ENCODE measurements around the gene SMURF2.

The SMURF2 gene

GRCh38 chr17:64504769-64505339 is 157.3 kb downstream of the SMURF2 start:
- Histone ChIP-seq H3K4me3 (replicated peaks; ENCODE audit: low read depth, low read length) (peak overlapping the region; percentile 100), H3K27me3 (replicated peaks; ENCODE audit: control insufficient read depth, insufficient read depth, low read length) (no peaks in the 10 kb centered on the region), H3K36me3 (ENCODE audit: control insufficient read depth, insufficient read depth, low read length) (peaks cover 32% of the 10 kb centered on the region)
- DNase-seq (ENCODE audit: extremely low read depth, insufficient read length): no peak
- TF ChIP-seq CTCF (IDR thresholded peaks at IDR 0.05; ENCODE audit: insufficient read depth, low read length, poor library complexity, severe bottlenecking): no peak

GRCh38 chr17:64503821-64504768 is 158.0 kb downstream of the SMURF2 start:
- peaks cover 32% of the 10 kb centered on the region for H3K36me3 ChIP-seq (ENCODE audit: control insufficient read depth, insufficient read depth, low read length)
- H3K4me3 ChIP-seq (replicated peaks; ENCODE audit: low read depth, low read length): peak overlapping the region; percentile 100
- H3K27me3 ChIP-seq (replicated peaks; ENCODE audit: control insufficient read depth, insufficient read depth, low read length): no peaks in the 10 kb centered on the region
- no peak for DNase-seq (ENCODE audit: extremely low read depth, insufficient read length)
- TF ChIP-seq CTCF (IDR thresholded peaks at IDR 0.05; ENCODE audit: insufficient read depth, low read length, poor library complexity, severe bottlenecking): no peak

GRCh38 chr17:64503341-64503740 is 158.8 kb downstream of the SMURF2 start:
- no peak for DNase-seq (ENCODE audit: extremely low read depth, insufficient read length)
- Histone ChIP-seq H3K4me3 (replicated peaks; ENCODE audit: low read depth, low read length) (no peak overlapping the region), H3K27me3 (replicated peaks; ENCODE audit: control insufficient read depth, insufficient read depth, low read length) (no peaks in the 10 kb centered on the region), H3K36me3 (ENCODE audit: control insufficient read depth, insufficient read depth, low read length) (peaks cover 32% of the 10 kb centered on the region)
- no peak for TF ChIP-seq CTCF (IDR thresholded peaks at IDR 0.05; ENCODE audit: insufficient read depth, low read length, poor library complexity, severe bottlenecking)

GRCh38 chr17:64502809-64503208 is 159.3 kb downstream of the SMURF2 start:
- no peak for TF ChIP-seq CTCF (IDR thresholded peaks at IDR 0.05; ENCODE audit: insufficient read depth, low read length, poor library complexity, severe bottlenecking)
- H3K36me3 ChIP-seq (ENCODE audit: control insufficient read depth, insufficient read depth, low read length): peaks cover 32% of the 10 kb centered on the region

GRCh38 chr17:64502021-64502420 is 160.1 kb downstream of the SMURF2 start:
- no peak overlapping the region for H3K4me3 ChIP-seq (replicated peaks; ENCODE audit: low read depth, low read length)
- H3K27me3 ChIP-seq (replicated peaks; ENCODE audit: control insufficient read depth, insufficient read depth, low read length): no peaks in the 10 kb centered on the region
- peaks cover 32% of the 10 kb centered on the region for H3K36me3 ChIP-seq (ENCODE audit: control insufficient read depth, insufficient read depth, low read length)
- TF ChIP-seq CTCF (IDR thresholded peaks at IDR 0.05; ENCODE audit: insufficient read depth, low read length, poor library complexity, severe bottlenecking): no peak
- no peak for DNase-seq (ENCODE audit: extremely low read depth, insufficient read length)

More at GRCh38 chr17:64502809-64503208, 159.3 kb downstream of the SMURF2 start:
- no peak for DNase-seq (ENCODE audit: extremely low read depth, insufficient read length)
- Histone ChIP-seq H3K27me3 (replicated peaks; ENCODE audit: control insufficient read depth, insufficient read depth, low read length) (no peaks in the 10 kb centered on the region), H3K4me3 (replicated peaks; ENCODE audit: low read depth, low read length) (no peak overlapping the region)
